Measurements from ENCODE around the gene BMPR1B.
A peak's percentile ranks its signal among the peaks of the same experiment; 100 is the strongest.

BMPR1B gene

DNA sequence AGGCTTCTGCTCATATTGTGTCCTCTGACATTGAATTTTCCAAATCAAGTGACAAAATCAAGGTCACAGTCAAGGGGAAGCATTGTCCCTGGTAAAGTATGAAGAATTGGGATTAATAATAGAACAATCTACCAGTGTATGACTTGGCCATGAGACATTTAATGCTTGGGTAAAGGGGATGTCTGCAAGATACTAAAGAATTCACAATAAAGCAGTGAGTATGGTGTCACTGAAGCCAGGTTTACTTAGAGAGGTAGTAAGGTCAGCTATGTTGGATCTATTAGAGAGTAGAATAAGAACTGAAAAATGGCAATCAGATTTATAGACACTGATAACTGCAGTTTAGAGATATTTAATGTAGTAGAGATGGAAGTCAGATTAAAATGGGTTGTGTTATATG is 349.2 kb downstream of the BMPR1B start:
- TF ChIP-seq, protein P1, sequence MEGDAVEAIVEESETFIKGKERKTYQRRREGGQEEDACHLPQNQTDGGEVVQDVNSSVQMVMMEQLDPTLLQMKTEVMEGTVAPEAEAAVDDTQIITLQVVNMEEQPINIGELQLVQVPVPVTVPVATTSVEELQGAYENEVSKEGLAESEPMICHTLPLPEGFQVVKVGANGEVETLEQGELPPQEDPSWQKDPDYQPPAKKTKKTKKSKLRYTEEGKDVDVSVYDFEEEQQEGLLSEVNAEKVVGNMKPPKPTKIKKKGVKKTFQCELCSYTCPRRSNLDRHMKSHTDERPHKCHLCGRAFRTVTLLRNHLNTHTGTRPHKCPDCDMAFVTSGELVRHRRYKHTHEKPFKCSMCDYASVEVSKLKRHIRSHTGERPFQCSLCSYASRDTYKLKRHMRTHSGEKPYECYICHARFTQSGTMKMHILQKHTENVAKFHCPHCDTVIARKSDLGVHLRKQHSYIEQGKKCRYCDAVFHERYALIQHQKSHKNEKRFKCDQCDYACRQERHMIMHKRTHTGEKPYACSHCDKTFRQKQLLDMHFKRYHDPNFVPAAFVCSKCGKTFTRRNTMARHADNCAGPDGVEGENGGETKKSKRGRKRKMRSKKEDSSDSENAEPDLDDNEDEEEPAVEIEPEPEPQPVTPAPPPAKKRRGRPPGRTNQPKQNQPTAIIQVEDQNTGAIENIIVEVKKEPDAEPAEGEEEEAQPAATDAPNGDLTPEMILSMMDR (IDR thresholded peaks at IDR 0.05; ENCODE audit: low read depth, low read length) = no peak
- DNase-seq (ENCODE audit: low read depth in 2 of 2) = peak in 1 of 2 donors; percentile 12
- no peak overlapping the region for H3K4me3 ChIP-seq (replicated peaks in 1 of 2; ENCODE audit: low read depth in 2 of 2, low read length in 2 of 2)

DNA sequence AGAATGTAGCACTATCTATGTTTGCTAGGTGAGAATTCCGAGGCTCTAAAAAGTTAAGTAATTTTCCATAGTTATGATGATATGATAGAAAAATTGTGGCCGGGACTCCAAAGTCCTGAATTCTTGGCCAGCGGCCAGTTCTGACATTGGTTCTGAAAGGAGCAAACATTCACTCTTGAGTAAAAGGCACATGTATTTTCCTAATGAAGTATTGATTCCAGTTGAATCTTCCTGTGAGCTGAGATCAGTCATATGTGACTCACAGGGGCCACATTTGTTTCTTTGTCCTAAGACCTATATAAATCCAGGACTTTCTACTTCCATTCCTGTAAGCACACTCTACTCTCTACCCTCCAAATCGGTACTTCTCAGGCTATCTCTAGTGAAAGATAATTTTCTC is 349.9 kb downstream of the BMPR1B start:
- TF ChIP-seq, protein P1 (IDR thresholded peaks at IDR 0.05; ENCODE audit: low read depth, low read length) = no peak
- peak; percentile 32 to 64 for DNase-seq (ENCODE audit: low read depth in 2 of 2)
- no peak overlapping the region for H3K4me3 ChIP-seq (replicated peaks in 1 of 2; ENCODE audit: low read depth in 2 of 2, low read length in 2 of 2)

DNA sequence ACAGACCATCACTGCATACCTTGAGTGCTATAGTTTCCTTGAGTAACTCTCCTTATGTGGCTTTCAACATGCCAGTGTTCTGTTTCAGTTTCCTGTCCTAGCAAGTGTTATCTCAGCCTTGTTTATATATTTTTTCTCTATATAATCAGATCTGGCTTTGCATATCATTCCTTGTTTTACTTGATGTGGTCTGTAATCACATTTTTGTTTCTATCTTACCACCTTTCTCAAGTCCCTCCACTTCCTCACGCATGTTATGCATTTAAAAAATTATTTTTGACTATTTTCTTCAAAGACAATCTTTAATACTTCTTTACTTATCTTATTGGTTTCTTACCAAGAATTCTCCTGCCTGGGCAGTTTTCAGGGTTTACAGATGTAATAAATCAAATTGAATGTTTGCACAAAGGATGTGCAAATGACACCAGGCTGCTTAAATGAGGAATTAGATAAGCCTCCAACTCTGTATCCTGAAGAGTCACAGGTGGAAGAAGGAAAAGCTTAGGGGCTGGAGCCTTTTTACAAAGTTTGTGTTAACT is 351.2 kb downstream of the BMPR1B start:
- peak in 1 of 2 donors; percentile 27 for DNase-seq (ENCODE audit: low read depth in 2 of 2)
- TF ChIP-seq, protein P1 (IDR thresholded peaks at IDR 0.05; ENCODE audit: low read depth, low read length) = no peak
- H3K4me3 ChIP-seq (replicated peaks in 1 of 2; ENCODE audit: low read depth in 2 of 2, low read length in 2 of 2) = no peak overlapping the region

DNA sequence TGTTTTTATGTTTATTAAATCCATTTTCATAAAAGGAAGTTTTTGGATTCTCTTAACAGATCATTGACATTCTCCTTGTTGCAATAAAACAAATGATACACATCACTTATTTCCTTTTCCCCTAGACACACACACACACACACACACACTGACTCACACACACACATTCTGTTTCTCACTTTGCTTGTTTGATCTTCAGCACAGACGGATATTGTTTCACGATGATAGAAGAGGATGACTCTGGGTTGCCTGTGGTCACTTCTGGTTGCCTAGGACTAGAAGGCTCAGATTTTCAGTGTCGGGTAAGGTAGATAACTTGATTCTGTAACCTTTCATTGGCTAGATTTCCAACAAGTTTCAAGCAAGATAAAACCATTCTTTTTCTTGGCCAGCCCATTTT is 356.8 kb downstream of the BMPR1B start:
- DNase-seq (ENCODE audit: low read depth in 2 of 2) = peak in 1 of 2 donors; percentile 15
- TF ChIP-seq, protein P1 (IDR thresholded peaks at IDR 0.05; ENCODE audit: low read depth, low read length) = no peak
- H3K4me3 ChIP-seq (replicated peaks in 1 of 2; ENCODE audit: low read depth in 2 of 2, low read length in 2 of 2) = no peak overlapping the region

DNA sequence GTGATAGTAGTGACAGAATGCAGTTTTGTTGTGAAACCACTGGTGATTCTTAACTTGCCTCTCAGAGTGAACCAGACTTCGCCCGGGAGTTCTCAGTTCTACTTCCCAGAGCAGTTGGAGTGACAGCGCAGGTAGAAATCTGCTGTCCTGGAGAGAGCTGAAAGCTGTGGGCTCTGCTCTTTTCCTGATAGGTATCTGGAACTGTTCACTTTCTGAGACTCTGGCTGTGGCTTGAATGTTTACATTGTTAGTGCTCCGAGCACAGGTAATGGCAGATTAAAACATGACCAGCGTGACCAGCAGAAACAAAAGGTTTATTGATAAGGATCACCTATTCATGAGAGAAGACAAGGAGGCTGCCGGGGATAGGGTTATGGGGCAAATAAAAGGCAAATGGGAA is 360.7 kb downstream of the BMPR1B start:
- no peak overlapping the region for H3K4me3 ChIP-seq (replicated peaks in 1 of 2; ENCODE audit: low read depth in 2 of 2, low read length in 2 of 2)
- TF ChIP-seq, protein P1 (IDR thresholded peaks at IDR 0.05; ENCODE audit: low read depth, low read length) = no peak
- DNase-seq (ENCODE audit: low read depth in 2 of 2) = no peak

DNA sequence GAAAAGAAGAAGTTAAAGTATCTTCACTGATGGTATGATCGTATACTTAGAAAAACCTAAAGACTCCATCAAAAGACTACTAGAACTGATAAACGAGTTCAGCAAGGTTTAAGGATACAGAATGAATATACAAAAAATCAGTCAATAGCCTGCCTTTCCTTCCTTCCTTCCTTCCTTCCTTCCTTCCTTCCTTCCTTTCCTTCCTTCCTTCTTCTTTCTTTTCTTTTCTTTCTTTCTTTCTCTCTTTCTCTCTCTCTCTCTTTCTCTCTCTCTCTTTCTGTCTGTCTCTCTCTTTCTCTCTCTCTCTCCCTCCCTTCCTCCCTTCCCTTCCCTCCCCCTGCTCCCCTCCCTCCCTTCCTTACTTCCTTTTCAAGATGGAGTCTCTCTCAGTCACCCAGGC is 362.7 kb downstream of the BMPR1B start:
- TF ChIP-seq, protein P1 (IDR thresholded peaks at IDR 0.05; ENCODE audit: low read depth, low read length) = no peak
- H3K4me3 ChIP-seq (replicated peaks in 1 of 2; ENCODE audit: low read depth in 2 of 2, low read length in 2 of 2) = no peak overlapping the region
- DNase-seq (ENCODE audit: low read depth in 2 of 2) = no peak

DNA sequence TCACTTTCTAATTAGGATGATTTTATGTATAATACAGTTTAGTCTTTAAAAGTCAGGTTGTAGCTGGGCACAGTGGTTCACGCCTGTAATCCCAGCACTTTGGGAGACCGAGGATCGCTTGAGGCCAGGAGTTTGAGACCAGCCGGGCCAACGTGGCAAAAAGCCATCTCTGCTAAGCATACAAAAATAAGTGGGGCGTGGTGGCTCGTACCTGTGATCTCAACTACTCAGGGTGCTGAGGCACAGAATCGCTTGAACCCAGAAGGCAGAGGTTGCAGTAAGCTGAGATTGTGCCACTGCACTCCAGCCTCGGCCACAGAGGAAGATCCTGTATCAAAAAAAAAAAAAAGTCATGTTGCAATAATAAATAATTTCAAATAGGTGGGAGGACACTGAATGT is 364.2 kb downstream of the BMPR1B start:
- TF ChIP-seq, protein P1 (IDR thresholded peaks at IDR 0.05; ENCODE audit: low read depth, low read length) = no peak
- H3K4me3 ChIP-seq (replicated peaks in 1 of 2; ENCODE audit: low read depth in 2 of 2, low read length in 2 of 2) = no peak overlapping the region
- no peak for DNase-seq (ENCODE audit: low read depth in 2 of 2)

Measured in cardiac fibroblast (primary cell).